Spleen (tissue), 11 donors: ENCODE data around the gene ANKDD1A. TPM values are rescaled to one million over a fixed set of nuclear protein-coding genes. Genes with fewer than 3 reads are reported as not detected.
A peak's percentile ranks its signal among the peaks of the same experiment; 100 is the strongest.

ENCODE experiments used
- DNase-seq: peaks from one replicate; pipeline ENCODE4 v3.0.0-alpha.2; 2020
- H3K27ac ChIP-seq, 8 donors: fragments of 200-600 bp; sonication (generic) in 7 of 8; 1 replicate in 4 of 8; 2 replicates in 4 of 8; pipeline versions ENCODE4 v1.5.0 to v1.8.0; 2016 to 2021; ENCODE audit warnings: inconsistent platforms in 4 of 8, mild to moderate bottlenecking in 4 of 8, moderate library complexity in 1 of 8
- H3K27me3 ChIP-seq, 7 donors: fragments of 200-600 bp; sonication (generic) in 6 of 7; replicated peaks in 1 of 7; 1 replicate in 4 of 7; 2 replicates in 3 of 7; pipeline versions ENCODE4 v1.5.0 to v1.8.0; 2016 to 2021; ENCODE audit warnings: inconsistent platforms in 3 of 7, mild to moderate bottlenecking in 1 of 7
- H3K36me3 ChIP-seq, 6 donors: fragments of 200-600 bp; sonication (generic) in 5 of 6; 1 replicate in 4 of 6; 2 replicates in 2 of 6; pipeline versions ENCODE4 v1.5.0 to v1.8.0; 2016 to 2021; ENCODE audit warnings: inconsistent platforms in 2 of 6
- H3K4me1 ChIP-seq, 6 donors: fragments of 200-600 bp; sonication (generic) in 5 of 6; 1 replicate in 3 of 6; 2 replicates in 3 of 6; pipeline versions ENCODE4 v1.5.0 to v1.8.0; 2016 to 2021; ENCODE audit warnings: inconsistent platforms in 3 of 6
- H3K4me3 ChIP-seq, 8 donors: fragments of 200-600 bp; sonication (generic) in 7 of 8; 1 replicate in 4 of 8; 2 replicates in 4 of 8; pipeline versions ENCODE4 v1.5.0 to v1.8.0; 2016 to 2021; ENCODE audit warnings: inconsistent platforms in 4 of 8, mild to moderate bottlenecking in 4 of 8, moderate library complexity in 2 of 8
- H3K9me3 ChIP-seq, 8 donors: fragments of 200-600 bp; sonication (generic) in 7 of 8; 1 replicate in 4 of 8; 2 replicates in 4 of 8; pipeline versions ENCODE4 v1.5.0 to v1.8.0; 2016 to 2021; ENCODE audit warnings: inconsistent platforms in 4 of 8
- POLR2A ChIP-seq, 3 donors: fragments of 450-650 bp; IDR thresholded peaks; one replicate each; pipeline ENCODE4 v1.5.1; 2017; ENCODE audit warnings: antibody characterized with exemption in 3 of 3, mild to moderate bottlenecking in 1 of 3
- POLR2AphosphoS5 ChIP-seq, 3 donors: sonication (generic); formaldehyde crosslinking; IDR thresholded peaks; one replicate each; pipeline ENCODE4 v1.5.1; 2017; ENCODE audit warnings: antibody characterized with exemption in 3 of 3
- WGBS, 5 donors: extraction: QIAGEN DNeasy Blood & Tissue Kit in 3 of 5; methylation state at CpG; one replicate each; pipeline versions ENCODE4 v1.1.5 to v1.1.7; 2013 to 2018; 5-methylcytosine and 5-hydroxymethylcytosine counted together
- intact Hi-C: fragments of 100-400 bp; cut with DNase I; formaldehyde crosslinking; loops from one replicate; pipeline ENCODE4 v1.15.0; 2023; ENCODE audit warnings: low total_unique reads
- polyA plus RNA-seq, 3 donors: library from polyadenylated mRNA; stranded (reverse); fragments of 200-250 nt; gene quantifications; one replicate each; pipeline ENCODE4 v1.2.1, GENCODE V29; 2013
- total RNA-seq, 7 donors: library from RNA; depleted of rRNA in 3 of 7; stranded (reverse); fragments of >200 nt in 3 of 7; fragmentation: NEBNext Ultra II Directional in 4 of 7; extraction: Animal tissue kit (Norgen Biotek cat#: 25700) in 4 of 7; gene quantifications; one replicate each; pipeline versions ENCODE4 v1.1.0 to v1.2.1, GENCODE V29; 2016 to 2021
- TF ChIP-seq, protein P1 (sequence below), 11 experiments: fragments of 200-600 bp in 7 of 11; fragments of 450-650 bp in 4 of 11; sonication (generic) in 4 of 11; IDR thresholded peaks in 8 of 11; conservative IDR thresholded peaks in 3 of 11; 1 replicate in 7 of 11; 2 replicates in 4 of 11; pipeline versions ENCODE4 v1.4.0 to v1.8.0; 2016 to 2021; ENCODE audit warnings: antibody characterized with exemption in 11 of 11, inconsistent platforms in 4 of 11, mild to moderate bottlenecking in 1 of 11
- donor health status: healthy with polysubstance abuse.
- donor health status: DM: no; HTN: no; CAD: no; lungs with moderate emphysema.
- donor health status: DM: no; HTN: no; CAD: no.
- donor health status: Bipolar disorder and iron deficiency.
- donor health status: healthy.
- donor health status: DM: no; HTN: no; CAD: no.
- donor health status: DM: yes; HTN: yes; CAD: no.

The ANKDD1A gene
- total and polyA plus RNA-seq, 10 donors, result 5.7 to 71.1 (median 41.7) TPM

DNA sequence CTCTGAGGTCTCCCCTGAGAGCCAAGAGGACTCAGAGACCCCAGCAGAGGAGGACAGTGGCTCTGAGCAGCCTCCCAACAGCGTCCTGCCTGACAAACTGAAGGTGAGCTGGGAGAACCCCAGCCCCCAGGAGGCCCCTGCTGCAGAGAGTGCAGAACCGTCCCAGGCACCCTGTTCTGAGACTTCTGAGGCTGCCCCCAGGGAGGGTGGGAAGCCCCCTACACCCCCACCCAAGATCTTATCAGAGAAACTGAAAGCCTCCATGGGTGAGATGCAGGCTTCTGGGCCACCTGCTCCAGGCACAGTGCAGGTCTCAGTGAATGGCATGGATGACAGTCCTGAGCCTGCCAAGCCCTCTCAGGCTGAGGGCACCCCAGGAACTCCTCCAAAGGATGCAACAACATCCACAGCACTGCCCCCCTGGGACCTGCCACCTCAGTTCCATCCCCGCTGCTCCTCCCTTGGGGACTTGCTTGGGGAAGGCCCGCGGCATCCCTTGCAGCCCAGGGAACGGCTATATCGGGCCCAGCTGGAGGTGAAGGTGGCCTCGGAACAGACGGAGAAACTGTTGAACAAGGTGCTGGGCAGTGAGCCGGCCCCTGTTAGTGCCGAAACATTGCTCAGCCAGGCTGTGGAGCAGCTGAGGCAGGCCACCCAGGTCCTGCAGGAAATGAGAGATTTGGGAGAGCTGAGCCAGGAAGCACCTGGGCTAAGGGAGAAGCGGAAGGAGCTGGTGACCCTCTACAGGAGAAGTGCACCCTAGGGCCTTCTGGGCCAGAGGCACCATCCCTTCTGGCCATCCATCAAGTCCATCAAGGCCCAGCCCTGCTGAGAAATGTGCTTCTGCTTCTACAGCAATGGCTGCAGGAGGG lies 46.3 kb upstream of the ANKDD1A start:
- DNase-seq, result no peak
- TF ChIP-seq POLR2AphosphoS5 (IDR thresholded peaks at IDR 0.05), result peak in 2 of 3 donors; percentile 86 to 89
- TF ChIP-seq, protein P1, sequence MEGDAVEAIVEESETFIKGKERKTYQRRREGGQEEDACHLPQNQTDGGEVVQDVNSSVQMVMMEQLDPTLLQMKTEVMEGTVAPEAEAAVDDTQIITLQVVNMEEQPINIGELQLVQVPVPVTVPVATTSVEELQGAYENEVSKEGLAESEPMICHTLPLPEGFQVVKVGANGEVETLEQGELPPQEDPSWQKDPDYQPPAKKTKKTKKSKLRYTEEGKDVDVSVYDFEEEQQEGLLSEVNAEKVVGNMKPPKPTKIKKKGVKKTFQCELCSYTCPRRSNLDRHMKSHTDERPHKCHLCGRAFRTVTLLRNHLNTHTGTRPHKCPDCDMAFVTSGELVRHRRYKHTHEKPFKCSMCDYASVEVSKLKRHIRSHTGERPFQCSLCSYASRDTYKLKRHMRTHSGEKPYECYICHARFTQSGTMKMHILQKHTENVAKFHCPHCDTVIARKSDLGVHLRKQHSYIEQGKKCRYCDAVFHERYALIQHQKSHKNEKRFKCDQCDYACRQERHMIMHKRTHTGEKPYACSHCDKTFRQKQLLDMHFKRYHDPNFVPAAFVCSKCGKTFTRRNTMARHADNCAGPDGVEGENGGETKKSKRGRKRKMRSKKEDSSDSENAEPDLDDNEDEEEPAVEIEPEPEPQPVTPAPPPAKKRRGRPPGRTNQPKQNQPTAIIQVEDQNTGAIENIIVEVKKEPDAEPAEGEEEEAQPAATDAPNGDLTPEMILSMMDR (IDR thresholded peaks at IDR 0.05 in 8 of 11, conservative IDR thresholded peaks at IDR 0.05 in 3 of 11), result no peak
- intact Hi-C loops, result no loop called here
- H3K27me3 ChIP-seq, result no peaks in the 10 kb centered on the region
- peaks cover 21 to 99% (median 82%) of the 10 kb centered on the region in 6 donors for H3K4me1 ChIP-seq
- peaks cover 9 to 100% (median 68%) of the 10 kb centered on the region in 6 donors for H3K36me3 ChIP-seq
- H3K27ac ChIP-seq, result peak overlapping the region; percentile 5 to 99 (median 80)
- no peak overlapping the region for H3K4me3 ChIP-seq
- no peaks in the 10 kb centered on the region for H3K9me3 ChIP-seq
- WGBS, 5 donors, result 63 to 83% (median 67%) methylated on average over 11 to 12 of the region's 12 CpGs

DNA sequence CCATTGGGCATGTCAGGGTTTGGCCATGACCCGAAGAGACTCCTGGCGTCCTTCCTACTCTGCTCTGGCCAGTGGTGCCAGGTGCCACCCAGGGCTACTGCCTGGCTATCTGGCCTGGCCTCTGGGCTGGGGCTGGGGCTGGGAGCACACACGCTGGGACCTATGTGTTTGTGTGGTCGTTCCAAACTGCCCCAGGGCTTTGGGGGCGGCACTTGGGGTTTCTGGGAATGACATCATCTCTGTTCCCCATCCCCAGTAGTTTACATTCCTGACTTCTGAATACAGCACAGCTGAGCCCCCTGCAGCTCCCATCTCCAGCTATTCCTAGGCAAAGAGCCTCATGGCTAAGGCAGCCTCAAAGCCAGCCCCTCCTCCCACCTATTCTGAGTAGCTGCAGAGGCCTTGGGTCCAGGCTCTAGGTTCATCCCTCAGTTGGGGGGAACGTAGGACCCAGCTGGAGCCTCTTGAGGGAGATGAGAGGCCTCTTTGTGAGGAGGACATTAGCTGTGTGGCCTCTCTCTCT lies 45.6 kb upstream of the ANKDD1A start:
- H3K36me3 ChIP-seq, result peaks cover 6 to 97% (median 61%) of the 10 kb centered on the region in 6 donors
- H3K27ac ChIP-seq, result peak overlapping the region; percentile 29 to 99 (median 80)

DNA sequence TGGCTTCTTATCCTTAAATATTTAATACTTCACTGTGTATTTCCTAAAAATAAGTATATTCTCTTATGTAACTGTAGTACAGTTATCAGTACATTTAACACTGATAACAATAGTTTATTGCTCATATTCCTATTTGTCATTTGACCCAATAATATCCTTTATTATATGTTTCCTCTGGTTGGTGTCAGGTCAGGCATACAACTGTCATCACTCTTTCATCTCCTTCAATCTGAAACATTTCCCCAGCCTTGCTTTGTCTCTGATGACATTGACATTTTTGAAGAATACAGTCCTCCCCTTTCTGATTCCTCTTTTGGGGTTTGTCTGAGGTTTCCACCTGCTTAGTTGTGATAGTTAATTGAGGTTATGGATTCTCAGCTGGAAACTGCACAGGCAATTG lies 42.2 kb upstream of the ANKDD1A start:
- intact Hi-C loops, result no loop called here
- H3K27ac ChIP-seq, result peak overlapping the region; percentile 53 to 99 (median 83)
- no peak for DNase-seq
- no peak overlapping the region for H3K4me3 ChIP-seq
- no peaks in the 10 kb centered on the region for H3K9me3 ChIP-seq
- peaks cover 4 to 68% (median 36%) of the 10 kb centered on the region in 6 donors for H3K36me3 ChIP-seq
- peaks cover 14 to 99% (median 83%) of the 10 kb centered on the region in 6 donors for H3K4me1 ChIP-seq
- TF ChIP-seq, protein P1 (IDR thresholded peaks at IDR 0.05 in 8 of 11, conservative IDR thresholded peaks at IDR 0.05 in 3 of 11), result no peak
- no peak for TF ChIP-seq POLR2A (IDR thresholded peaks at IDR 0.05)
- no peak for TF ChIP-seq POLR2AphosphoS5 (IDR thresholded peaks at IDR 0.05)
- no peaks in the 10 kb centered on the region for H3K27me3 ChIP-seq

More for the DNA sequence above, 45.6 kb upstream of the ANKDD1A start:
- Histone ChIP-seq H3K4me1 (peaks cover 18 to 99% (median 80%) of the 10 kb centered on the region in 6 donors), H3K9me3 (no peaks in the 10 kb centered on the region), H3K27me3 (no peaks in the 10 kb centered on the region), H3K4me3 (no peak overlapping the region)
- whole genome bisulfite sequencing, 5 donors, result 38 to 75% (median 70%) methylated on average over 1 to 6 of the region's 6 CpGs
- intact Hi-C loops, result no loop called here
- no peak for TF ChIP-seq POLR2A (IDR thresholded peaks at IDR 0.05)
- peak; percentile 57 to 84 (median 81) for TF ChIP-seq POLR2AphosphoS5 (IDR thresholded peaks at IDR 0.05)
- TF ChIP-seq, protein P1 (IDR thresholded peaks at IDR 0.05 in 8 of 11, conservative IDR thresholded peaks at IDR 0.05 in 3 of 11), result no peak
- DNase-seq, result no peak

- no peaks in the 10 kb centered on the region for H3K9me3 ChIP-seq
Observed at GRCh38 chr15:64870353-64870752, 41.3 kb upstream of the ANKDD1A start.

More at GRCh38 chr15:64870353-64870752, 41.3 kb upstream of the ANKDD1A start:
- H3K27ac ChIP-seq, result peak overlapping the region; percentile 54 to 99 (median 83)
- no peaks in the 10 kb centered on the region for H3K27me3 ChIP-seq
- H3K36me3 ChIP-seq, result peaks cover 1 to 60% (median 27%) of the 10 kb centered on the region in 6 donors
- DNase-seq, result peak; percentile 87
- intact Hi-C loops, result no loop called here
- H3K4me1 ChIP-seq, result peaks cover 14 to 99% (median 78%) of the 10 kb centered on the region in 6 donors
- peak; percentile 60 to 87 (median 84) for TF ChIP-seq POLR2AphosphoS5 (IDR thresholded peaks at IDR 0.05)
- TF ChIP-seq, protein P1 (IDR thresholded peaks at IDR 0.05 in 8 of 11, conservative IDR thresholded peaks at IDR 0.05 in 3 of 11), result no peak
- 14 to 48% (median 38%) methylated on average over 5 to 9 of the region's 9 CpGs for WGBS, 5 donors
- no peak overlapping the region for H3K4me3 ChIP-seq
